ENCODE results near the gene RILPL2. TPM values are rescaled to one million over a fixed set of nuclear protein-coding genes. Genes with fewer than 3 reads are reported as not detected.
A peak's percentile ranks its signal among the peaks of the same experiment; 100 is the strongest.
"Not testable (repeated sequence)": the region's sequence is repeated elsewhere in the genome, so short reads cannot be mapped to it uniquely, and the experiment has no call there.

The RILPL2 gene
- total and polyA plus RNA-seq, 9 of the 15 experiments (the other 6 are each of a cell fraction or from before 2014, with no cell fraction given): 0.61 to 5.8 (median 4.3) TPM

GRCh38 chr12:123372415-123372814 lies 64.1 kb downstream of the RILPL2 start (continued):
- TF ChIP-seq, protein P1, sequence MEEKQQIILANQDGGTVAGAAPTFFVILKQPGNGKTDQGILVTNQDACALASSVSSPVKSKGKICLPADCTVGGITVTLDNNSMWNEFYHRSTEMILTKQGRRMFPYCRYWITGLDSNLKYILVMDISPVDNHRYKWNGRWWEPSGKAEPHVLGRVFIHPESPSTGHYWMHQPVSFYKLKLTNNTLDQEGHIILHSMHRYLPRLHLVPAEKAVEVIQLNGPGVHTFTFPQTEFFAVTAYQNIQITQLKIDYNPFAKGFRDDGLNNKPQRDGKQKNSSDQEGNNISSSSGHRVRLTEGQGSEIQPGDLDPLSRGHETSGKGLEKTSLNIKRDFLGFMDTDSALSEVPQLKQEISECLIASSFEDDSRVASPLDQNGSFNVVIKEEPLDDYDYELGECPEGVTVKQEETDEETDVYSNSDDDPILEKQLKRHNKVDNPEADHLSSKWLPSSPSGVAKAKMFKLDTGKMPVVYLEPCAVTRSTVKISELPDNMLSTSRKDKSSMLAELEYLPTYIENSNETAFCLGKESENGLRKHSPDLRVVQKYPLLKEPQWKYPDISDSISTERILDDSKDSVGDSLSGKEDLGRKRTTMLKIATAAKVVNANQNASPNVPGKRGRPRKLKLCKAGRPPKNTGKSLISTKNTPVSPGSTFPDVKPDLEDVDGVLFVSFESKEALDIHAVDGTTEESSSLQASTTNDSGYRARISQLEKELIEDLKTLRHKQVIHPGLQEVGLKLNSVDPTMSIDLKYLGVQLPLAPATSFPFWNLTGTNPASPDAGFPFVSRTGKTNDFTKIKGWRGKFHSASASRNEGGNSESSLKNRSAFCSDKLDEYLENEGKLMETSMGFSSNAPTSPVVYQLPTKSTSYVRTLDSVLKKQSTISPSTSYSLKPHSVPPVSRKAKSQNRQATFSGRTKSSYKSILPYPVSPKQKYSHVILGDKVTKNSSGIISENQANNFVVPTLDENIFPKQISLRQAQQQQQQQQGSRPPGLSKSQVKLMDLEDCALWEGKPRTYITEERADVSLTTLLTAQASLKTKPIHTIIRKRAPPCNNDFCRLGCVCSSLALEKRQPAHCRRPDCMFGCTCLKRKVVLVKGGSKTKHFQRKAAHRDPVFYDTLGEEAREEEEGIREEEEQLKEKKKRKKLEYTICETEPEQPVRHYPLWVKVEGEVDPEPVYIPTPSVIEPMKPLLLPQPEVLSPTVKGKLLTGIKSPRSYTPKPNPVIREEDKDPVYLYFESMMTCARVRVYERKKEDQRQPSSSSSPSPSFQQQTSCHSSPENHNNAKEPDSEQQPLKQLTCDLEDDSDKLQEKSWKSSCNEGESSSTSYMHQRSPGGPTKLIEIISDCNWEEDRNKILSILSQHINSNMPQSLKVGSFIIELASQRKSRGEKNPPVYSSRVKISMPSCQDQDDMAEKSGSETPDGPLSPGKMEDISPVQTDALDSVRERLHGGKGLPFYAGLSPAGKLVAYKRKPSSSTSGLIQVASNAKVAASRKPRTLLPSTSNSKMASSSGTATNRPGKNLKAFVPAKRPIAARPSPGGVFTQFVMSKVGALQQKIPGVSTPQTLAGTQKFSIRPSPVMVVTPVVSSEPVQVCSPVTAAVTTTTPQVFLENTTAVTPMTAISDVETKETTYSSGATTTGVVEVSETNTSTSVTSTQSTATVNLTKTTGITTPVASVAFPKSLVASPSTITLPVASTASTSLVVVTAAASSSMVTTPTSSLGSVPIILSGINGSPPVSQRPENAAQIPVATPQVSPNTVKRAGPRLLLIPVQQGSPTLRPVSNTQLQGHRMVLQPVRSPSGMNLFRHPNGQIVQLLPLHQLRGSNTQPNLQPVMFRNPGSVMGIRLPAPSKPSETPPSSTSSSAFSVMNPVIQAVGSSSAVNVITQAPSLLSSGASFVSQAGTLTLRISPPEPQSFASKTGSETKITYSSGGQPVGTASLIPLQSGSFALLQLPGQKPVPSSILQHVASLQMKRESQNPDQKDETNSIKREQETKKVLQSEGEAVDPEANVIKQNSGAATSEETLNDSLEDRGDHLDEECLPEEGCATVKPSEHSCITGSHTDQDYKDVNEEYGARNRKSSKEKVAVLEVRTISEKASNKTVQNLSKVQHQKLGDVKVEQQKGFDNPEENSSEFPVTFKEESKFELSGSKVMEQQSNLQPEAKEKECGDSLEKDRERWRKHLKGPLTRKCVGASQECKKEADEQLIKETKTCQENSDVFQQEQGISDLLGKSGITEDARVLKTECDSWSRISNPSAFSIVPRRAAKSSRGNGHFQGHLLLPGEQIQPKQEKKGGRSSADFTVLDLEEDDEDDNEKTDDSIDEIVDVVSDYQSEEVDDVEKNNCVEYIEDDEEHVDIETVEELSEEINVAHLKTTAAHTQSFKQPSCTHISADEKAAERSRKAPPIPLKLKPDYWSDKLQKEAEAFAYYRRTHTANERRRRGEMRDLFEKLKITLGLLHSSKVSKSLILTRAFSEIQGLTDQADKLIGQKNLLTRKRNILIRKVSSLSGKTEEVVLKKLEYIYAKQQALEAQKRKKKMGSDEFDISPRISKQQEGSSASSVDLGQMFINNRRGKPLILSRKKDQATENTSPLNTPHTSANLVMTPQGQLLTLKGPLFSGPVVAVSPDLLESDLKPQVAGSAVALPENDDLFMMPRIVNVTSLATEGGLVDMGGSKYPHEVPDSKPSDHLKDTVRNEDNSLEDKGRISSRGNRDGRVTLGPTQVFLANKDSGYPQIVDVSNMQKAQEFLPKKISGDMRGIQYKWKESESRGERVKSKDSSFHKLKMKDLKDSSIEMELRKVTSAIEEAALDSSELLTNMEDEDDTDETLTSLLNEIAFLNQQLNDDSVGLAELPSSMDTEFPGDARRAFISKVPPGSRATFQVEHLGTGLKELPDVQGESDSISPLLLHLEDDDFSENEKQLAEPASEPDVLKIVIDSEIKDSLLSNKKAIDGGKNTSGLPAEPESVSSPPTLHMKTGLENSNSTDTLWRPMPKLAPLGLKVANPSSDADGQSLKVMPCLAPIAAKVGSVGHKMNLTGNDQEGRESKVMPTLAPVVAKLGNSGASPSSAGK (IDR thresholded peaks at IDR 0.05): peak; percentile 70
- TF ChIP-seq NCOR1 (IDR thresholded peaks at IDR 0.05) (peak; percentile 87), ZNF239 (CRISPR knock-in tag; IDR thresholded peaks at IDR 0.05) (peak; percentile 27; the same call in 1 of the 2 replicates), EP400 (IDR thresholded peaks at IDR 0.05) (peak; percentile 65), CXXC5 (CRISPR knock-in tag; IDR thresholded peaks at IDR 0.05) (peak; percentile 66), NR2C1 (IDR thresholded peaks at IDR 0.05) (peak; percentile 77), NR2C1 (tag; IDR thresholded peaks at IDR 0.05) (peak; percentile 84), TCF3 (CRISPR knock-in tag; IDR thresholded peaks at IDR 0.05) (peak; percentile 83), HDAC3 (IDR thresholded peaks at IDR 0.05; ENCODE audit: borderline replicate concordance, partially characterized antibody) (peak; percentile 64), ARID1B (IDR thresholded peaks at IDR 0.05) (peak; percentile 86), MNT (conservative IDR thresholded peaks at IDR 0.05) (peak; percentile 83 to 89), NR4A1 (tag; IDR thresholded peaks at IDR 0.05) (peak; percentile 44; the same call in 1 of the 2 replicates), MEIS2 (IDR thresholded peaks at IDR 0.05; ENCODE audit: partially characterized antibody) (peak; percentile 40), MAFG (tag; conservative IDR thresholded peaks at IDR 0.05) (0 out of 2 replicates have a peak, but pooled peaks have one; percentile 13)
- TF ChIP-seq, protein P2, sequence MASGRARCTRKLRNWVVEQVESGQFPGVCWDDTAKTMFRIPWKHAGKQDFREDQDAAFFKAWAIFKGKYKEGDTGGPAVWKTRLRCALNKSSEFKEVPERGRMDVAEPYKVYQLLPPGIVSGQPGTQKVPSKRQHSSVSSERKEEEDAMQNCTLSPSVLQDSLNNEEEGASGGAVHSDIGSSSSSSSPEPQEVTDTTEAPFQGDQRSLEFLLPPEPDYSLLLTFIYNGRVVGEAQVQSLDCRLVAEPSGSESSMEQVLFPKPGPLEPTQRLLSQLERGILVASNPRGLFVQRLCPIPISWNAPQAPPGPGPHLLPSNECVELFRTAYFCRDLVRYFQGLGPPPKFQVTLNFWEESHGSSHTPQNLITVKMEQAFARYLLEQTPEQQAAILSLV (tag; IDR thresholded peaks at IDR 0.05): 0 out of 2 replicates have a peak, but pooled peaks have one; percentile 45
- TF ChIP-seq NR4A1 (CRISPR knock-in tag; IDR thresholded peaks at IDR 0.05): not testable (repeated sequence)

Data from K562 (cell line).